Anterior cingulate cortex (tissue), 58 donors: ENCODE measurements around the gene C7orf57.
"Not testable (repeated sequence)": the region's sequence is repeated elsewhere in the genome, so short reads cannot be mapped to it uniquely, and the experiment has no call there.

Source experiments
- DNase-seq, 58 donors: peaks; one replicate each; lab custom pipeline; 2025; lab: John Stamatoyannopoulos, UW

Gene C7orf57

GRCh38 chr7:48031111-48031510, 4.2 kb upstream of the C7orf57 start:
- no peak for DNase-seq

GRCh38 chr7:48033922-48034321, 1.4 kb upstream of the C7orf57 start:
- no peak for DNase-seq

GRCh38 chr7:48035967-48036478, 680 bp downstream of the C7orf57 start:
- peak in 6 of 58 donors; percentile 5 to 29 (median 12) for DNase-seq

- no peak for DNase-seq
Observed at GRCh38 chr7:48038815-48039506, 3.6 kb downstream of the C7orf57 start.

- peak in 1 of 58 donors; percentile 13 for DNase-seq
Observed at GRCh38 chr7:48040944-48041652, 5.8 kb downstream of the C7orf57 start.

GRCh38 chr7:48041653-48041970, 6.3 kb downstream of the C7orf57 start:
- DNase-seq, result no peak

- no peak for DNase-seq
Observed at GRCh38 chr7:48042216-48042615, 6.9 kb downstream of the C7orf57 start.

GRCh38 chr7:48042636-48043035, 7.3 kb downstream of the C7orf57 start:
- DNase-seq, result no peak

GRCh38 chr7:48045195-48045765, 9.9 kb downstream of the C7orf57 start:
- no peak for DNase-seq

- DNase-seq, result no peak
Observed at GRCh38 chr7:48046458-48046857, 11.1 kb downstream of the C7orf57 start.

- no peak for DNase-seq
Observed at GRCh38 chr7:48048113-48048512, 12.8 kb downstream of the C7orf57 start.

GRCh38 chr7:48049850-48050249, 14.5 kb downstream of the C7orf57 start:
- peak in 1 of 58 donors; percentile 4 for DNase-seq

- DNase-seq, result no peak
Observed at GRCh38 chr7:48052748-48053147, 17.4 kb downstream of the C7orf57 start.

- no peak for DNase-seq
Observed at GRCh38 chr7:48053736-48054135, 18.4 kb downstream of the C7orf57 start.

GRCh38 chr7:48058990-48059389, 23.6 kb downstream of the C7orf57 start:
- DNase-seq, result no peak

- no peak for DNase-seq
Observed at GRCh38 chr7:48059706-48060105, 24.4 kb downstream of the C7orf57 start.

GRCh38 chr7:48063985-48064384, 28.6 kb downstream of the C7orf57 start:
- no peak for DNase-seq

- no peak for DNase-seq
Observed at GRCh38 chr7:48067475-48067874, 32.1 kb downstream of the C7orf57 start.

- DNase-seq, result no peak
Observed at GRCh38 chr7:48074204-48074654, 38.9 kb downstream of the C7orf57 start.

- no peak for DNase-seq
Observed at GRCh38 chr7:48077423-48077822, 42.1 kb downstream of the C7orf57 start.

GRCh38 chr7:48078470-48078869, 43.1 kb downstream of the C7orf57 start:
- DNase-seq, result no peak

- not testable (repeated sequence) for DNase-seq
Observed at GRCh38 chr7:48082378-48082777, 47.0 kb downstream of the C7orf57 start.
